Tibial nerve (tissue), 3 donors: ENCODE results near the gene OSBPL10.

Experiments used
- CTCF ChIP-seq, 5 experiments: fragments of 200-600 bp in 3 of 5; fragments of 450-650 bp in 2 of 5; sonication (generic) in 3 of 5; IDR thresholded peaks; one replicate each; pipeline ENCODE4 v1.5.1; 2016 to 2019; ENCODE audit warnings: antibody characterized with exemption in 5 of 5, mild to moderate bottlenecking in 3 of 5, moderate library complexity in 2 of 5
- POLR2A ChIP-seq, 2 donors: fragments of 450-650 bp; IDR thresholded peaks; one replicate each; pipeline ENCODE4 v1.6.1; 2017; ENCODE audit warnings: antibody characterized with exemption in 2 of 2, mild to moderate bottlenecking in 2 of 2, moderate library complexity in 2 of 2

DNA sequence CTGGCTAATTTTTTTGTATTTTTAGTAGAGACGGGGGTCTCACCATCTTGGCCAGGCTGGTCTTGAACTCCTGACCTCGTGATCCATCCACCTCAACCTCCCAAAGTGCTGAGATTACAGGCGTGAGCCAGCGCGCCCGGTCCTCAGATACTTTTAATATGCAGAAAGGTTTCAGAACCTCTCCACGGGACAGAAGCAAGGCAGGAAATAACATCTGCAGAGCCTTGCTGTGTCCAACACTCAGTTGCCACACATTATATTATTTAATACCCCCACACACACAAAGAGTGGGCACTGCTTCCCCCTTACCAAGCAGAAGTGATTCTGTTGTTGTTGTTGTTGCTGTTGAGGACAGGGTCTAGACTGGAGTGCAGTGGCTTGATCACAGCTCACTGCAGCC lies 28.0 kb downstream of the OSBPL10 start:
- TF ChIP-seq CTCF (IDR thresholded peaks at IDR 0.05) (no peak), POLR2A (IDR thresholded peaks at IDR 0.05) (no peak)
